ENCODE data around the gene ASTN1. TPM values are rescaled to one million over a fixed set of nuclear protein-coding genes. Genes with fewer than 3 reads are reported as not detected.

ASTN1 gene
- total RNA-seq, 1 experiment from 2014 or later, result not detected

GRCh38 chr1:177017287-177017852 lies 147.1 kb downstream of the ASTN1 start:
- intact Hi-C loops (cut with micrococcal nuclease), result no loop called here
- H3F3A ChIP-seq (ENCODE audit: low read length, unreplicated experiment), result no peaks in the 10 kb centered on the region
- no peaks in the 10 kb centered on the region for H3K27me3 ChIP-seq (ENCODE audit: low read length)
- ATAC-seq (no peak), DNase-seq (no peak)
- H3K79me2 ChIP-seq (ENCODE audit: low read length), result no peaks in the 10 kb centered on the region
- H3K9me2 ChIP-seq (replicated peaks; ENCODE audit: low read length), result no peaks in the 10 kb centered on the region
- no peak overlapping the region for H3K4me2 ChIP-seq (ENCODE audit: low read length)
- ChIA-PET POLR2A (ENCODE audit: unreplicated experiment) (interaction anchor here (0.5 kb wide), 1 partner anchor 72 kb away, joined by 5 read pairs; no protein-coding TSS in a partner anchor), CTCF (no interaction called here)
- H3K27ac ChIP-seq (ENCODE audit: low read length), result no peak overlapping the region
- H3K9ac ChIP-seq (ENCODE audit: low read length), result no peak overlapping the region
- no peak overlapping the region for H2AFZ ChIP-seq (ENCODE audit: low read length)
- H3K9me3 ChIP-seq (ENCODE audit: low read length), result no peaks in the 10 kb centered on the region
- no peak for TF ChIP-seq EZH2phosphoT487 (IDR thresholded peaks at IDR 0.05; ENCODE audit: borderline replicate concordance, low read length)
- no peak for TF ChIP-seq CTCF (conservative IDR thresholded peaks at IDR 0.05; ENCODE audit: low read depth, low read length)
- TF ChIP-seq EZH2 (IDR thresholded peaks at IDR 0.05; ENCODE audit: low read length, unreplicated experiment), result no peak
- no peak overlapping the region for H3K4me3 ChIP-seq (ENCODE audit: low read length)
- no peaks in the 10 kb centered on the region for H3K4me1 ChIP-seq (ENCODE audit: insufficient read depth, low read length)
- no TSS peak for BruUV-seq (replicated peaks)
- H3K36me3 ChIP-seq (ENCODE audit: low read depth, low read length), result no peaks in the 10 kb centered on the region
- H4K20me1 ChIP-seq (ENCODE audit: low read length), result no peaks in the 10 kb centered on the region

- Histone ChIP-seq H3K9me3 (ENCODE audit: low read length) (no peaks in the 10 kb centered on the region), H3F3A (ENCODE audit: low read length, unreplicated experiment) (no peaks in the 10 kb centered on the region), H3K4me1 (ENCODE audit: insufficient read depth, low read length) (no peaks in the 10 kb centered on the region), H3K27me3 (ENCODE audit: low read length) (no peaks in the 10 kb centered on the region), H3K36me3 (ENCODE audit: low read depth, low read length) (no peaks in the 10 kb centered on the region), H2AFZ (ENCODE audit: low read length) (no peak overlapping the region), H3K27ac (ENCODE audit: low read length) (no peak overlapping the region), H3K4me2 (ENCODE audit: low read length) (no peak overlapping the region), H3K9ac (ENCODE audit: low read length) (no peak overlapping the region), H3K79me2 (ENCODE audit: low read length) (no peaks in the 10 kb centered on the region), H3K4me3 (ENCODE audit: low read length) (no peak overlapping the region), H4K20me1 (ENCODE audit: low read length) (no peaks in the 10 kb centered on the region), H3K9me2 (replicated peaks; ENCODE audit: low read length) (no peaks in the 10 kb centered on the region)
- peak; percentile 11 for DNase-seq
- TF ChIP-seq CTCF (conservative IDR thresholded peaks at IDR 0.05; ENCODE audit: low read depth, low read length) (no peak), EZH2phosphoT487 (IDR thresholded peaks at IDR 0.05; ENCODE audit: borderline replicate concordance, low read length) (no peak), EZH2 (IDR thresholded peaks at IDR 0.05; ENCODE audit: low read length, unreplicated experiment) (no peak)
- CTCF ChIA-PET, result no interaction called here
- no peak for ATAC-seq
- POLR2A ChIA-PET (ENCODE audit: unreplicated experiment), result no interaction called here
- intact Hi-C loops (cut with micrococcal nuclease), result no loop called here
- no TSS peak for BruUV-seq (replicated peaks)
Observed at GRCh38 chr1:177014325-177014724, 150.2 kb downstream of the ASTN1 start.

GRCh38 chr1:177012342-177012925 lies 152.1 kb downstream of the ASTN1 start:
- Histone ChIP-seq H3F3A (ENCODE audit: low read length, unreplicated experiment) (no peaks in the 10 kb centered on the region), H4K20me1 (ENCODE audit: low read length) (no peaks in the 10 kb centered on the region), H3K9me2 (replicated peaks; ENCODE audit: low read length) (no peaks in the 10 kb centered on the region), H3K27me3 (ENCODE audit: low read length) (no peaks in the 10 kb centered on the region), H3K9me3 (ENCODE audit: low read length) (no peaks in the 10 kb centered on the region), H3K9ac (ENCODE audit: low read length) (no peak overlapping the region), H3K79me2 (ENCODE audit: low read length) (no peaks in the 10 kb centered on the region), H3K27ac (ENCODE audit: low read length) (no peak overlapping the region), H3K4me3 (ENCODE audit: low read length) (no peak overlapping the region), H2AFZ (ENCODE audit: low read length) (no peak overlapping the region), H3K4me1 (ENCODE audit: insufficient read depth, low read length) (no peaks in the 10 kb centered on the region), H3K36me3 (ENCODE audit: low read depth, low read length) (no peaks in the 10 kb centered on the region), H3K4me2 (ENCODE audit: low read length) (no peak overlapping the region)
- DNase-seq, result no peak
- CTCF ChIA-PET, result no interaction called here
- BruUV-seq (replicated peaks), result no TSS peak
- intact Hi-C loops (cut with micrococcal nuclease), result no loop called here
- POLR2A ChIA-PET (ENCODE audit: unreplicated experiment), result no interaction called here
- TF ChIP-seq EZH2phosphoT487 (IDR thresholded peaks at IDR 0.05; ENCODE audit: borderline replicate concordance, low read length) (no peak), CTCF (conservative IDR thresholded peaks at IDR 0.05; ENCODE audit: low read depth, low read length) (no peak), EZH2 (IDR thresholded peaks at IDR 0.05; ENCODE audit: low read length, unreplicated experiment) (no peak)
- ATAC-seq, result no peak
